Tibial artery (tissue), 4 donors: ENCODE results near the gene GALNTL6.

ENCODE experiments used
- DNase-seq, 2 donors: peaks; one replicate each; pipeline ENCODE4 v3.0.0-alpha.2; 2019
- H3K27ac ChIP-seq, 2 donors: fragments of 200-600 bp; sonication (generic) in 1 of 2; 1 replicate in 1 of 2; 2 replicates in 1 of 2; pipeline ENCODE4 v1.5.1; 2018 to 2019; ENCODE audit warnings: mild to moderate bottlenecking in 1 of 2
- H3K27me3 ChIP-seq, 2 donors: fragments of 200-600 bp; sonication (generic) in 1 of 2; one replicate each; pipeline versions ENCODE4 v1.5.1 to v1.6.0; 2016 to 2019
- H3K36me3 ChIP-seq, 3 donors: fragments of 200-600 bp; sonication (generic) in 2 of 3; one replicate each; pipeline ENCODE4 v1.5.1; 2016 to 2019; ENCODE audit warnings: mild to moderate bottlenecking in 2 of 3
- H3K4me1 ChIP-seq, 4 donors: fragments of 200-600 bp; sonication (generic) in 2 of 4; 1 replicate in 3 of 4; 2 replicates in 1 of 4; pipeline ENCODE4 v1.5.1; 2016 to 2019
- H3K4me3 ChIP-seq, 2 donors: fragments of 200-600 bp; sonication (generic) in 1 of 2; 1 replicate in 1 of 2; 2 replicates in 1 of 2; pipeline ENCODE4 v1.5.1; 2018 to 2019; ENCODE audit warnings: mild to moderate bottlenecking in 2 of 2
- H3K9me3 ChIP-seq, 3 donors: fragments of 200-600 bp; sonication (generic) in 1 of 3; one replicate each; pipeline ENCODE4 v1.5.1; 2016 to 2019
- CTCF ChIP-seq, 2 experiments: fragments of 200-600 bp in 1 of 2; fragments of 450-650 bp in 1 of 2; IDR thresholded peaks; one replicate each; pipeline ENCODE4 v1.5.1; 2017 to 2019; ENCODE audit warnings: antibody characterized with exemption in 2 of 2, mild to moderate bottlenecking in 1 of 2, moderate library complexity in 1 of 2
- intact Hi-C: fragments of 100-400 bp; cut with DNase I; formaldehyde crosslinking; loops from one replicate; pipeline ENCODE4 v1.15.0; 2023; ENCODE audit warnings: low total_unique reads

Gene GALNTL6

GRCh38 chr4:172631832-172632231, 818.6 kb downstream of the GALNTL6 start:
- TF ChIP-seq CTCF (IDR thresholded peaks at IDR 0.05): no peak
- Histone ChIP-seq H3K9me3 (no peaks in the 10 kb centered on the region), H3K4me1 (no peaks in the 10 kb centered on the region), H3K36me3 (no peaks in the 10 kb centered on the region), H3K4me3 (no peak overlapping the region), H3K27ac (no peak overlapping the region), H3K27me3 (no peaks in the 10 kb centered on the region)
- intact Hi-C loops: no loop called here
- DNase-seq: no peak

- no peak for TF ChIP-seq CTCF (IDR thresholded peaks at IDR 0.05)
- Histone ChIP-seq H3K27me3 (no peaks in the 10 kb centered on the region), H3K36me3 (no peaks in the 10 kb centered on the region), H3K9me3 (no peaks in the 10 kb centered on the region), H3K27ac (no peak overlapping the region), H3K4me3 (no peak overlapping the region), H3K4me1 (no peaks in the 10 kb centered on the region)
- no peak for DNase-seq
- intact Hi-C loops: no loop called here
These were observed 835.3 kb downstream of the GALNTL6 start for GRCh38 chr4:172648471-172648870.

GRCh38 chr4:172649143-172649542, 835.9 kb downstream of the GALNTL6 start:
- H3K4me3 ChIP-seq: no peak overlapping the region
- H3K9me3 ChIP-seq: no peaks in the 10 kb centered on the region
- no peaks in the 10 kb centered on the region for H3K36me3 ChIP-seq
- H3K4me1 ChIP-seq: no peaks in the 10 kb centered on the region
- no peak for DNase-seq
- intact Hi-C loops: no loop called here
- H3K27ac ChIP-seq: no peak overlapping the region
- TF ChIP-seq CTCF (IDR thresholded peaks at IDR 0.05): no peak
- H3K27me3 ChIP-seq: no peaks in the 10 kb centered on the region

- no peaks in the 10 kb centered on the region for H3K36me3 ChIP-seq
- H3K27me3 ChIP-seq: no peaks in the 10 kb centered on the region
- no peaks in the 10 kb centered on the region for H3K4me1 ChIP-seq
- TF ChIP-seq CTCF (IDR thresholded peaks at IDR 0.05): no peak
- no peak overlapping the region for H3K27ac ChIP-seq
- H3K9me3 ChIP-seq: no peaks in the 10 kb centered on the region
- no peak overlapping the region for H3K4me3 ChIP-seq
- no peak for DNase-seq
- intact Hi-C loops: no loop called here
These were observed 837.7 kb downstream of the GALNTL6 start for GRCh38 chr4:172650758-172651530.

DNA sequence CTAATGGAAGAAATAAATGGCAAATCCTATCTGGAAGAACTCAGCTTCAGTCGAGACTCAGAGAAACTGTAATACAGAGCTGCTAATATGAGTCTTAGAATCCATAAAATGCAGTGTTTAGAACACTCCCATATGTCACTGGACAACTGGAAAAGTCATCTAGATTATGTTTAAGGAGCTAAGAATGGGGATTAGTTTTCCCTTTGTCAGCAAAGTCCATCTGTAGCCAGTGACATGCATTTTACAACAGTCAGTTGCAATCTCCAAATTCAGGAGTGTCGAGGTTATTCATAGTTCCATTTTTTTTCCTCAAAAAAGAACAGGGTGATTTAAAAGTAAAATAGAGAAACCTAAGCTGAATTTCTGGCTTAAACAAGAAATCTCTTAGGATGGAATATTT, 838.8 kb downstream of the GALNTL6 start:
- Histone ChIP-seq H3K4me1 (no peaks in the 10 kb centered on the region), H3K4me3 (no peak overlapping the region), H3K36me3 (no peaks in the 10 kb centered on the region), H3K27ac (no peak overlapping the region), H3K27me3 (no peaks in the 10 kb centered on the region), H3K9me3 (no peaks in the 10 kb centered on the region)
- intact Hi-C loops: no loop called here
- no peak for DNase-seq
- no peak for TF ChIP-seq CTCF (IDR thresholded peaks at IDR 0.05)
